Testis (tissue), 3 donors: ENCODE results near the gene KIAA1958. TPM values are rescaled to one million over a fixed set of nuclear protein-coding genes. Genes with fewer than 3 reads are reported as not detected.

Source experiments
- DNase-seq: peaks from one replicate; pipeline ENCODE4 v3.0.0-alpha.2; 2019
- H3K27ac ChIP-seq, 2 donors: fragments of 200-600 bp; sonication (generic); one replicate each; pipeline ENCODE4 v1.5.1; 2019
- H3K27me3 ChIP-seq: fragments of 200-600 bp; sonication (generic); one replicate; pipeline ENCODE4 v1.5.1; 2019
- H3K36me3 ChIP-seq: fragments of 200-600 bp; sonication (generic); one replicate; pipeline ENCODE4 v1.5.1; 2017; ENCODE audit warnings: low read depth; ENCODE audit errors: missing control alignments
- H3K4me1 ChIP-seq: fragments of 200-600 bp; sonication (generic); one replicate; pipeline ENCODE4 v1.5.1; 2019
- H3K4me3 ChIP-seq, 2 donors: fragments of 200-600 bp; sonication (generic); one replicate each; pipeline ENCODE4 v1.5.1; 2017 to 2019
- H3K9me3 ChIP-seq: fragments of 200-600 bp; sonication (generic); one replicate; pipeline ENCODE4 v1.5.1; 2017
- POLR2A ChIP-seq: fragments of 450-650 bp; IDR thresholded peaks from one replicate; pipeline ENCODE4 v1.6.1; 2017; ENCODE audit warnings: antibody characterized with exemption, mild to moderate bottlenecking, moderate library complexity
- WGBS, 2 donors: methylation state at CpG; one replicate each; pipeline ENCODE4 v1.1.5; 2018; 5-methylcytosine and 5-hydroxymethylcytosine counted together
- intact Hi-C: fragments of 100-400 bp; cut with DNase I; formaldehyde crosslinking; loops from one replicate; pipeline ENCODE4 v1.15.1; 2023; ENCODE audit warnings: low total_unique reads
- polyA plus RNA-seq: library from polyadenylated mRNA; stranded (reverse); fragments of 350-450 nt; fragmentation: Illumina TruSeq; extraction: RNeasy Lipid Tissue Mini Kit (QIAGEN cat#74804); gene quantifications from one replicate; pipeline ENCODE4 v1.2.3, GENCODE V29; 2014; ENCODE audit warnings: low read depth, low replicate concordance; ENCODE audit not compliant: insufficient read depth
- total RNA-seq, 2 donors: library from RNA; depleted of rRNA; stranded (reverse); fragments of >200 nt; gene quantifications; one replicate each; pipeline ENCODE4 v1.2.3, GENCODE V29; 2016
- TF ChIP-seq, protein P1 (sequence below), 3 experiments: fragments of 450-650 bp in 2 of 3; fragments of 200-600 bp in 1 of 3; sonication (generic) in 1 of 3; IDR thresholded peaks; one replicate each; pipeline ENCODE4 v1.5.1; 2016 to 2019; ENCODE audit warnings: antibody characterized with exemption in 3 of 3, mild to moderate bottlenecking in 2 of 3, moderate library complexity in 1 of 3

KIAA1958 gene
- total and polyA plus RNA-seq, 3 donors from 2014 or later: 14.5 to 74.8 (median 66.5) TPM

DNA sequence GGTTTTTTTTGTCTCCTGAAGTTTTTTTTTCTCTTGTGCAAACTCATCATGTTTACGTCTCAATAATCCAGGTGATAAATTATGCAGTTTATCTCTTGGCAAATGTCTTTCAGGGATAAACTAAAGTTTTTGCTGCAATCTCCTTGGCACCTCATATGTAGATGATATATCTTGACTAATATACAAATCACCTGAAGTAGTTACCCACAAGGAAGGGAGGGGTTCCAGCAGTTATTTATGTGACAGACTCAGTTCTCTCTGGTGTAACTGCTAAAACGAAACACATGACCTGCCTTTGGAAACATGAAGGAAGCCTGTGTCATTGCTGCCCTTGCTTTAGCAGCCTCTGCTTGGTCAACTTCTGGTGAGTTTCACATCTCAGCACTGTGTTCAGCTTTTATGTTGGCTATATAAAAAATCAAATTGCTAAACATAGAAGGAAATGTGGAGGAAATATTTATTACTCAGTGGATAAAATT, 39.3 kb upstream of the KIAA1958 start:
- no peak overlapping the region for H3K4me3 ChIP-seq
- intact Hi-C loops: no loop called here
- TF ChIP-seq, protein P1, sequence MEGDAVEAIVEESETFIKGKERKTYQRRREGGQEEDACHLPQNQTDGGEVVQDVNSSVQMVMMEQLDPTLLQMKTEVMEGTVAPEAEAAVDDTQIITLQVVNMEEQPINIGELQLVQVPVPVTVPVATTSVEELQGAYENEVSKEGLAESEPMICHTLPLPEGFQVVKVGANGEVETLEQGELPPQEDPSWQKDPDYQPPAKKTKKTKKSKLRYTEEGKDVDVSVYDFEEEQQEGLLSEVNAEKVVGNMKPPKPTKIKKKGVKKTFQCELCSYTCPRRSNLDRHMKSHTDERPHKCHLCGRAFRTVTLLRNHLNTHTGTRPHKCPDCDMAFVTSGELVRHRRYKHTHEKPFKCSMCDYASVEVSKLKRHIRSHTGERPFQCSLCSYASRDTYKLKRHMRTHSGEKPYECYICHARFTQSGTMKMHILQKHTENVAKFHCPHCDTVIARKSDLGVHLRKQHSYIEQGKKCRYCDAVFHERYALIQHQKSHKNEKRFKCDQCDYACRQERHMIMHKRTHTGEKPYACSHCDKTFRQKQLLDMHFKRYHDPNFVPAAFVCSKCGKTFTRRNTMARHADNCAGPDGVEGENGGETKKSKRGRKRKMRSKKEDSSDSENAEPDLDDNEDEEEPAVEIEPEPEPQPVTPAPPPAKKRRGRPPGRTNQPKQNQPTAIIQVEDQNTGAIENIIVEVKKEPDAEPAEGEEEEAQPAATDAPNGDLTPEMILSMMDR (IDR thresholded peaks at IDR 0.05): no peak
- no peak for TF ChIP-seq POLR2A
- no peaks in the 10 kb centered on the region for H3K36me3 ChIP-seq
- H3K27me3 ChIP-seq: no peaks in the 10 kb centered on the region
- H3K4me1 ChIP-seq: no peaks in the 10 kb centered on the region
- H3K9me3 ChIP-seq: no peaks in the 10 kb centered on the region
- no peak overlapping the region for H3K27ac ChIP-seq
- 41 to 50% methylated on average over 2 of the region's 2 CpGs for WGBS, 2 donors
- DNase-seq: no peak

DNA sequence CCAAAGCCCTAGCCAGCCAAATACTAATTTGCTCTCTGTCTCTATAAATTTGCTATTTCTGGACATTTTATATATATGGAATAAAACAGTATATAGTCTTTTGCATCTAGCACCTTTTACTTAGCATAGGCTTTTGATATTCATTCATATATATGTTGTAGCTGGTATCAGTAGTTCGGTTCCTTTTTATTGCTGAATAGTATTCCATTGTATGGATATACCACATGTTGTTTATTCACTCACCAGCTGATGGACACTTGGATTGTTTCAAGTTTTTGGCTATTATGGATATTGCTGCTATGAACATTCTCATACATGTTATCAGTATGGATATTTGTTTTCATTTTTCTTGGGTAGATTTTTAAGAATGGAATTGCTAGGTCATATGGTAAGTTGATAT, 23.8 kb upstream of the KIAA1958 start:
- TF ChIP-seq, protein P1 (IDR thresholded peaks at IDR 0.05): no peak
- TF ChIP-seq POLR2A: no peak
- Histone ChIP-seq H3K9me3 (no peaks in the 10 kb centered on the region), H3K36me3 (no peaks in the 10 kb centered on the region), H3K27me3 (no peaks in the 10 kb centered on the region), H3K4me1 (no peaks in the 10 kb centered on the region), H3K27ac (no peak overlapping the region), H3K4me3 (no peak overlapping the region)
- DNase-seq: no peak
- intact Hi-C loops: no loop called here
- 92 to 97% methylated on average over 1 of the region's 1 CpG for WGBS, 2 donors

DNA sequence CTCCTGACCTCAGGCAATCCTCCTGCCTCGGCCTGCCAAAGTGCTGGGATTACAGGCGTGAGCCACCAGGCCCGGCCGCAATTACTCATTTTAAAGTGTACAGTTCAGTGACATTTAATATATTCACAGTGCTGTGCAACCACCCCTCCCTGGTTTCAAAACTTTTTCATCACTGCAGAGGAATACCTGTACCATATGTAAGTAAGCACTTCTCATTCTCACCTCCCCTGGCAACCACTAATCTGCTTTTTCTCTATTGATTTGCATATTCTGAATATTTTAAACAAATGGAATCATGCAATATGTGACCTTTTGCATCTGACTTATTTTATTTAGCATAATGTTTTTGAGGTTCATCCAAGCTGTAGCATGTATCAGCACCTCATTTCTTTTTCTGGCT, 21.3 kb upstream of the KIAA1958 start:
- no peaks in the 10 kb centered on the region for H3K4me1 ChIP-seq
- no peak overlapping the region for H3K4me3 ChIP-seq
- no peaks in the 10 kb centered on the region for H3K9me3 ChIP-seq
- no peak overlapping the region for H3K27ac ChIP-seq
- intact Hi-C loops: no loop called here
- no peak for DNase-seq
- 96 to 98% methylated on average over 4 of the region's 4 CpGs for WGBS, 2 donors
- H3K36me3 ChIP-seq: no peaks in the 10 kb centered on the region
- no peak for TF ChIP-seq POLR2A
- TF ChIP-seq, protein P1 (IDR thresholded peaks at IDR 0.05): no peak
- H3K27me3 ChIP-seq: no peaks in the 10 kb centered on the region

DNA sequence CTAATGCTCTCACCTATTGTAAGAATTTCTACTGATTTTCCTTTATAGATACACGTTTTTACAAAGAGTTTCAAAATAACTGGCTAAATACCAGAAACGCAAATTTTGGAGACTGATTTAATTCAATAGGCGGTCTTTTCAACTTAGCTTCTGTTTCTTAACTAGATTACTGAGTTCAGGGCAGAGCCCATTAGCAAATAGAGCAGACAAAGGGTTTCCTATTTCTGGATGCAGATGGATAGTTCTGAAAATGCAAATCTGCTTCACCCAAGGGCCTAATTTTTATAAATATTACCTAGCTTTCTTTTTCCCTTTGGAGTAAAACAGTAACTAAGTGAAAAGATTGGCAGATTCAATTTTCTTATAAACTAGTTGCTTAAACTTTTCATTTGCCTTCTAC, 13.6 kb upstream of the KIAA1958 start:
- Histone ChIP-seq H3K27ac (no peak overlapping the region), H3K9me3 (no peaks in the 10 kb centered on the region), H3K27me3 (no peaks in the 10 kb centered on the region), H3K4me3 (no peak overlapping the region), H3K4me1 (no peaks in the 10 kb centered on the region), H3K36me3 (no peaks in the 10 kb centered on the region)
- 81 to 89% methylated on average over 3 of the region's 3 CpGs for WGBS, 2 donors
- no peak for DNase-seq
- TF ChIP-seq, protein P1 (IDR thresholded peaks at IDR 0.05): no peak
- TF ChIP-seq POLR2A: no peak
- intact Hi-C loops: no loop called here

DNA sequence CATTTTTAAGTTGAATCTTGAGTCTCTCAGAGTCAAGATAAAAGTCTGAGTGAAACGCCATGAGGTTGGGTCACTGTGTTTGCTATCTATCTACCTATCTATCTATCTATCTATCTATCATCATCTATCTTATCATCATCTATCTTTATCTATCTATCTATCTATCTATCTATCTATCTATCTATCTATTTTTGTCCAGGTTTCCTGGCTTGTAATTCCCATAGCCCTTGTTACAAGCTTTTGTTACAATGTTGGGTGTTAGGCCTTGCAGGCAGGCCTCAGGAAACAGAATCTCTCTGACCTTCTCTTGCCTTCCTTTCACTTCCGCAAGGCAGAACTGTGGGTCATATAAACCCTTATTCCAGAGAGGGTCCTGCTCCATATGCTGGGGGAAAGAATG, 12.6 kb upstream of the KIAA1958 start:
- intact Hi-C loops: no loop called here
- 86 to 100% methylated on average over 2 of the region's 2 CpGs for WGBS, 2 donors
- Histone ChIP-seq H3K36me3 (no peaks in the 10 kb centered on the region), H3K4me3 (no peak overlapping the region), H3K4me1 (no peaks in the 10 kb centered on the region), H3K27me3 (no peaks in the 10 kb centered on the region), H3K9me3 (no peaks in the 10 kb centered on the region), H3K27ac (no peak overlapping the region)
- no peak for DNase-seq
- TF ChIP-seq POLR2A: no peak
- TF ChIP-seq, protein P1 (IDR thresholded peaks at IDR 0.05): no peak
